ENCODE results near the gene CD2AP. TPM values are rescaled to one million over a fixed set of nuclear protein-coding genes. Genes with fewer than 3 reads are reported as not detected.
"Not testable (repeated sequence)": the region's sequence is repeated elsewhere in the genome, so short reads cannot be mapped to it uniquely, and the experiment has no call there.

Gene CD2AP
- total and polyA plus RNA-seq, 4 donors, result 8.5 to 28.8 (median 16.7) TPM

GRCh38 chr6:47440719-47441118 is 36.9 kb upstream of the CD2AP start:
- WGBS (ENCODE audit: insufficient coverage), result no CpG with 5 or more reads among the region's 3 CpGs
- H3K9me3 ChIP-seq (ENCODE audit: control insufficient read depth, insufficient read depth, low read length), result no peaks in the 10 kb centered on the region
- DNase-seq (ENCODE audit: low read depth in 4 of 6, low spot score in 6 of 6), result no peak
- no peaks in the 10 kb centered on the region for H3K36me3 ChIP-seq (ENCODE audit: control insufficient read depth, insufficient read depth, low read length)
- H3K27me3 ChIP-seq (ENCODE audit: control insufficient read depth, insufficient read depth, low read length), result no peaks in the 10 kb centered on the region
- H3K4me1 ChIP-seq (ENCODE audit: control insufficient read depth, insufficient read depth, low read length), result no peaks in the 10 kb centered on the region
- no peak overlapping the region for H3K4me3 ChIP-seq (ENCODE audit: low read depth, low read length)
- no peak overlapping the region for H3K27ac ChIP-seq (ENCODE audit: low read depth, low read length)

GRCh38 chr6:47444964-47445363 is 32.6 kb upstream of the CD2AP start:
- not testable (repeated sequence) for H3K4me3 ChIP-seq (ENCODE audit: low read depth, low read length); H3K36me3 ChIP-seq (ENCODE audit: control insufficient read depth, insufficient read depth, low read length); H3K4me1 ChIP-seq (ENCODE audit: control insufficient read depth, insufficient read depth, low read length); H3K27ac ChIP-seq (ENCODE audit: low read depth, low read length); H3K27me3 ChIP-seq (ENCODE audit: control insufficient read depth, insufficient read depth, low read length); H3K9me3 ChIP-seq (ENCODE audit: control insufficient read depth, insufficient read depth, low read length); DNase-seq (ENCODE audit: low read depth in 4 of 6, low spot score in 6 of 6)
- WGBS (ENCODE audit: insufficient coverage), result 100% methylated on average over 2 of the region's 3 CpGs

GRCh38 chr6:47446669-47447330 is 30.8 kb upstream of the CD2AP start:
- WGBS (ENCODE audit: insufficient coverage), result 88% methylated on average over 1 of the region's 3 CpGs
- H3K4me3 ChIP-seq (ENCODE audit: low read depth, low read length), result no peak overlapping the region
- H3K36me3 ChIP-seq (ENCODE audit: control insufficient read depth, insufficient read depth, low read length), result no peaks in the 10 kb centered on the region
- H3K4me1 ChIP-seq (ENCODE audit: control insufficient read depth, insufficient read depth, low read length), result no peaks in the 10 kb centered on the region
- no peak overlapping the region for H3K27ac ChIP-seq (ENCODE audit: low read depth, low read length)
- no peaks in the 10 kb centered on the region for H3K27me3 ChIP-seq (ENCODE audit: control insufficient read depth, insufficient read depth, low read length)
- no peaks in the 10 kb centered on the region for H3K9me3 ChIP-seq (ENCODE audit: control insufficient read depth, insufficient read depth, low read length)
- DNase-seq (ENCODE audit: low read depth in 4 of 6, low spot score in 6 of 6), result peak in 2 of 6 donors; percentile 3 to 12

GRCh38 chr6:47447722-47448121 is 29.9 kb upstream of the CD2AP start:
- Histone ChIP-seq H3K9me3 (ENCODE audit: control insufficient read depth, insufficient read depth, low read length) (no peaks in the 10 kb centered on the region), H3K36me3 (ENCODE audit: control insufficient read depth, insufficient read depth, low read length) (no peaks in the 10 kb centered on the region), H3K4me1 (ENCODE audit: control insufficient read depth, insufficient read depth, low read length) (no peaks in the 10 kb centered on the region), H3K4me3 (ENCODE audit: low read depth, low read length) (no peak overlapping the region), H3K27me3 (ENCODE audit: control insufficient read depth, insufficient read depth, low read length) (no peaks in the 10 kb centered on the region), H3K27ac (ENCODE audit: low read depth, low read length) (no peak overlapping the region)
- no CpG with 5 or more reads among the region's 1 CpG for WGBS (ENCODE audit: insufficient coverage)
- no peak for DNase-seq (ENCODE audit: low read depth in 4 of 6, low spot score in 6 of 6)

- H3K4me3 ChIP-seq (ENCODE audit: low read depth, low read length), result no peak overlapping the region
- no CpG with 5 or more reads among the region's 2 CpGs for WGBS (ENCODE audit: insufficient coverage)
- DNase-seq (ENCODE audit: low read depth in 4 of 6, low spot score in 6 of 6), result no peak
Measured at GRCh38 chr6:47451162-47451561, 26.4 kb upstream of the CD2AP start.

GRCh38 chr6:47452899-47453298 is 24.7 kb upstream of the CD2AP start:
- WGBS (ENCODE audit: insufficient coverage), result no CpG with 5 or more reads among the region's 2 CpGs
- Histone ChIP-seq H3K36me3 (ENCODE audit: control insufficient read depth, insufficient read depth, low read length) (no peaks in the 10 kb centered on the region), H3K4me1 (ENCODE audit: control insufficient read depth, insufficient read depth, low read length) (no peaks in the 10 kb centered on the region), H3K27me3 (ENCODE audit: control insufficient read depth, insufficient read depth, low read length) (no peaks in the 10 kb centered on the region), H3K4me3 (ENCODE audit: low read depth, low read length) (no peak overlapping the region), H3K9me3 (ENCODE audit: control insufficient read depth, insufficient read depth, low read length) (no peaks in the 10 kb centered on the region), H3K27ac (ENCODE audit: low read depth, low read length) (no peak overlapping the region)
- no peak for DNase-seq (ENCODE audit: low read depth in 4 of 6, low spot score in 6 of 6)

More at GRCh38 chr6:47451162-47451561, 26.4 kb upstream of the CD2AP start:
- H3K9me3 ChIP-seq (ENCODE audit: control insufficient read depth, insufficient read depth, low read length), result no peaks in the 10 kb centered on the region
- no peak overlapping the region for H3K27ac ChIP-seq (ENCODE audit: low read depth, low read length)
- H3K4me1 ChIP-seq (ENCODE audit: control insufficient read depth, insufficient read depth, low read length), result no peaks in the 10 kb centered on the region
- H3K36me3 ChIP-seq (ENCODE audit: control insufficient read depth, insufficient read depth, low read length), result no peaks in the 10 kb centered on the region
- no peaks in the 10 kb centered on the region for H3K27me3 ChIP-seq (ENCODE audit: control insufficient read depth, insufficient read depth, low read length)

- Histone ChIP-seq H3K27me3 (ENCODE audit: control insufficient read depth, insufficient read depth, low read length) (no peaks in the 10 kb centered on the region), H3K4me1 (ENCODE audit: control insufficient read depth, insufficient read depth, low read length) (no peaks in the 10 kb centered on the region), H3K27ac (ENCODE audit: low read depth, low read length) (no peak overlapping the region), H3K36me3 (ENCODE audit: control insufficient read depth, insufficient read depth, low read length) (no peaks in the 10 kb centered on the region), H3K9me3 (ENCODE audit: control insufficient read depth, insufficient read depth, low read length) (no peaks in the 10 kb centered on the region), H3K4me3 (ENCODE audit: low read depth, low read length) (no peak overlapping the region)
- DNase-seq (ENCODE audit: low read depth in 4 of 6, low spot score in 6 of 6), result no peak
- WGBS (ENCODE audit: insufficient coverage), result 80% methylated on average over 1 of the region's 4 CpGs
Measured at GRCh38 chr6:47453372-47453936, 24.1 kb upstream of the CD2AP start.

GRCh38 chr6:47454713-47455396 is 22.7 kb upstream of the CD2AP start:
- Histone ChIP-seq H3K4me3 (ENCODE audit: low read depth, low read length) (no peak overlapping the region), H3K36me3 (ENCODE audit: control insufficient read depth, insufficient read depth, low read length) (no peaks in the 10 kb centered on the region), H3K4me1 (ENCODE audit: control insufficient read depth, insufficient read depth, low read length) (no peaks in the 10 kb centered on the region), H3K9me3 (ENCODE audit: control insufficient read depth, insufficient read depth, low read length) (no peaks in the 10 kb centered on the region), H3K27me3 (ENCODE audit: control insufficient read depth, insufficient read depth, low read length) (no peaks in the 10 kb centered on the region), H3K27ac (ENCODE audit: low read depth, low read length) (no peak overlapping the region)
- 100% methylated on average over 1 of the region's 6 CpGs for WGBS (ENCODE audit: insufficient coverage)
- no peak for DNase-seq (ENCODE audit: low read depth in 4 of 6, low spot score in 6 of 6)

GRCh38 chr6:47455533-47456209 is 21.9 kb upstream of the CD2AP start:
- H3K27me3 ChIP-seq (ENCODE audit: control insufficient read depth, insufficient read depth, low read length), result no peaks in the 10 kb centered on the region
- no peaks in the 10 kb centered on the region for H3K9me3 ChIP-seq (ENCODE audit: control insufficient read depth, insufficient read depth, low read length)
- 100% methylated on average over 2 of the region's 4 CpGs for WGBS (ENCODE audit: insufficient coverage)
- no peaks in the 10 kb centered on the region for H3K4me1 ChIP-seq (ENCODE audit: control insufficient read depth, insufficient read depth, low read length)
- H3K36me3 ChIP-seq (ENCODE audit: control insufficient read depth, insufficient read depth, low read length), result no peaks in the 10 kb centered on the region
- no peak overlapping the region for H3K27ac ChIP-seq (ENCODE audit: low read depth, low read length)
- no peak overlapping the region for H3K4me3 ChIP-seq (ENCODE audit: low read depth, low read length)
- no peak for DNase-seq (ENCODE audit: low read depth in 4 of 6, low spot score in 6 of 6)
